ENCODE measurements around the gene HMOX2.

DNA sequence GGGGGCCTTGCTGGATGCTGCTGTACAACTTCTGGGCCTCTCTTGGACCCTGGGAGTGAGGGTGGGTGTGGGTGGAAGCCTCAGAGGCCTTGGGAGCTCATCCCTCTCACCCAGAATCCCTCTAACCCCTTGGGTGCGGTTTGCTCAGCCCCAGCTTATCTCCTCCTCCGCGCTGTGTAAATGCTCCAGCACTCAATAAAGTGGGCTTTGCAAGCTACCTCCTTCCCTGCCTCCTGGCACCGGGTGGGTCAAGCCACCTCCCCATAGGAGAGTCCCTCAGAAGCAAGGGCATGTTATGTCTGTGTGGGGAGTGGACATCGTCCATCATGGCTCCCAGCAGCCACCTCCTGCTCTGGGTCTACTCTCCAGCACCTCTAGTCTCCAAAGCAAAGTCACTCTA, 33.9 kb downstream of the HMOX2 start:
- TF ChIP-seq CTCF (conservative IDR thresholded peaks at IDR 0.05), result no peak
- TF ChIP-seq ZFX (IDR thresholded peaks at IDR 0.05), result no peak
